ENCODE data around the gene RETREG2. TPM values are rescaled to one million over a fixed set of nuclear protein-coding genes. Genes with fewer than 3 reads are reported as not detected.
A peak's percentile ranks its signal among the peaks of the same experiment; 100 is the strongest.

The RETREG2 gene
- total and polyA plus RNA-seq, 4 donors: 21.7 to 42.8 (median 37.7) TPM

DNA sequence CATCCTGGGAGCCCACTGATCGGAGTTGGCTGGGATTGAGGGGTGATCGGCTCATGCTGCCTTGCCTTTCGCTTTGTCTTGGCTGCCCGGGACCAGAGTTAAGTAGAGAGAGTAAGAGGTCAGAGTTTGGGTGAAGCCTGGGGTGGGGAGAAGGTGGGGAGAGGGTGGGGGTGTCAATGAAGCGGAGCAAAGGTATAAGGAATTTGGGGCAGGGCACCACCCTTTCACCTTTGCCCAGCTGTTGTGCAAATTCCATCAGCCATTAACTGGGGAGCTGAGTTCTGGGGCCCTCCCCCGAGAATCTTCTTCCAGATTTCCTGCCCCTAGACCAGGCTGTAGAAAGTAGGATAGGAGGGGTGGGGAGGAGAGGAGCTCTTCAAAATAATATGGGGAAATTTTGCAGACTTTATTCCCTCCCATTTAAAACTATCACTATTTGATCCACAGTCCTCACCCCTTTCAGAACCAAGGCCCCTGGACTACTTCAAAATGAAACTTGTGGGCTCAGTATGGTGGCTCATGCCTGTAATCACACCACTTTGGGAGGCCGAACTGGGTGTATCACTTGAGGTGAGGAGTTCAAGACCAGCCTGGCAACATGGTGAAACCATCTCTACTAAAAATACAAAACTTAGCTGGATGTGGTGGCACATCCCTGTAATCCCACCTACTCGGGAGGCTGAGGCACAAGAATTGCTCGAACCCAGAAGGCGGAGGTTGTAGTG is 8.0 kb upstream of the RETREG2 start, which contains the start of gene SLC23A3:
TSS of gene SLC23A3 (minus strand) at position 100 of the 725 bp plus-strand sequence. CDS start at position 55, 45 bp downstream.
- Histone ChIP-seq H3K9ac (ENCODE audit: low read depth in 1 of 2, low read length in 2 of 2) (no peak within 1 kb of the TSS), H3K4me3 (ENCODE audit: low read depth in 1 of 3, low read length in 3 of 3) (no peak within 1 kb of the TSS), H3K4me1 (ENCODE audit: control insufficient read depth in 4 of 4, insufficient read depth in 4 of 4, low read length in 3 of 4) (peaks cover 4 to 21% (median 13%) of the 10 kb centered on the region in 4 donors), H3K27ac (ENCODE audit: low read depth in 1 of 2, low read length in 2 of 2) (no peak within 1 kb of the TSS), H3K9me3 (ENCODE audit: control insufficient read depth in 4 of 4, low read length in 3 of 4) (no peaks in the 10 kb centered on the region), H3K27me3 (ENCODE audit: control insufficient read depth in 4 of 4, insufficient read depth in 4 of 4, low read length in 3 of 4) (no peaks in the 10 kb centered on the region), H3K36me3 (ENCODE audit: control insufficient read depth in 4 of 4, insufficient read depth in 3 of 4, low read depth in 1 of 4, low read length in 3 of 4) (peaks cover 0 to 30% (median 24%) of the 10 kb centered on the region in 4 donors)
- WGBS: 67% methylated on average over 10 of the region's 10 CpGs
- DNase-seq (ENCODE audit: low spot score): no peak
- TF ChIP-seq FOXA2 (IDR thresholded peaks at IDR 0.05) (no peak), RAD21 (IDR thresholded peaks at IDR 0.05) (no peak), HNF4A (conservative IDR thresholded peaks at IDR 0.05) (peak; percentile 33 to 48), RXRA (IDR thresholded peaks at IDR 0.05) (peak; percentile 10 to 17), HNF4G (IDR thresholded peaks at IDR 0.05) (no peak), EGR1 (IDR thresholded peaks at IDR 0.05; ENCODE audit: low read depth in 2 of 2) (no peak)
- TF ChIP-seq, protein P1, sequence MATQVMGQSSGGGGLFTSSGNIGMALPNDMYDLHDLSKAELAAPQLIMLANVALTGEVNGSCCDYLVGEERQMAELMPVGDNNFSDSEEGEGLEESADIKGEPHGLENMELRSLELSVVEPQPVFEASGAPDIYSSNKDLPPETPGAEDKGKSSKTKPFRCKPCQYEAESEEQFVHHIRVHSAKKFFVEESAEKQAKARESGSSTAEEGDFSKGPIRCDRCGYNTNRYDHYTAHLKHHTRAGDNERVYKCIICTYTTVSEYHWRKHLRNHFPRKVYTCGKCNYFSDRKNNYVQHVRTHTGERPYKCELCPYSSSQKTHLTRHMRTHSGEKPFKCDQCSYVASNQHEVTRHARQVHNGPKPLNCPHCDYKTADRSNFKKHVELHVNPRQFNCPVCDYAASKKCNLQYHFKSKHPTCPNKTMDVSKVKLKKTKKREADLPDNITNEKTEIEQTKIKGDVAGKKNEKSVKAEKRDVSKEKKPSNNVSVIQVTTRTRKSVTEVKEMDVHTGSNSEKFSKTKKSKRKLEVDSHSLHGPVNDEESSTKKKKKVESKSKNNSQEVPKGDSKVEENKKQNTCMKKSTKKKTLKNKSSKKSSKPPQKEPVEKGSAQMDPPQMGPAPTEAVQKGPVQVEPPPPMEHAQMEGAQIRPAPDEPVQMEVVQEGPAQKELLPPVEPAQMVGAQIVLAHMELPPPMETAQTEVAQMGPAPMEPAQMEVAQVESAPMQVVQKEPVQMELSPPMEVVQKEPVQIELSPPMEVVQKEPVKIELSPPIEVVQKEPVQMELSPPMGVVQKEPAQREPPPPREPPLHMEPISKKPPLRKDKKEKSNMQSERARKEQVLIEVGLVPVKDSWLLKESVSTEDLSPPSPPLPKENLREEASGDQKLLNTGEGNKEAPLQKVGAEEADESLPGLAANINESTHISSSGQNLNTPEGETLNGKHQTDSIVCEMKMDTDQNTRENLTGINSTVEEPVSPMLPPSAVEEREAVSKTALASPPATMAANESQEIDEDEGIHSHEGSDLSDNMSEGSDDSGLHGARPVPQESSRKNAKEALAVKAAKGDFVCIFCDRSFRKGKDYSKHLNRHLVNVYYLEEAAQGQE (IDR thresholded peaks at IDR 0.05): no peak

DNA sequence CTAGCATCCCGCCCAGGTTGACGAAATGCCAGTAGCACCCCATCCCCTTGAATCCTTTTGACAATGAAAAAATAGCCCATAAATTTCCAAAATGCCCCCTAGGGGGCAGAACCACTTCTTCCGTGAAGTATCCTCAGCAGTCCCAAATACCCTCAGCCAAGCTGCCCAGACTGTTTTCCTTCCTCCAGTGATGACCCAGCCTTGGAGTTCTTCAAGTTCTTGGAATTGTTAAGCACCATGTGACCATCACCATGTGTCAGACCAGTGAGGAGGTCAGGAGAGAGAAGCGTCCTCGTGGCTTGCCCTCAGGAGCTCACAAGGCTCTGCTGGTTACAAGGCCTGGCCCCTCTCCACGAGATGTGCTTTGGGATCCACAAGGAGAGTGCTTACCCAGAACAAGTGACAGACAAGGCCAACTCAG is 6.8 kb upstream of the RETREG2 start:
- 54% methylated on average over 6 of the region's 6 CpGs for WGBS
- H3K27ac ChIP-seq (ENCODE audit: low read depth in 1 of 2, low read length in 2 of 2): peak overlapping the region in 1 of 2 donors; percentile 2
- DNase-seq (ENCODE audit: low spot score): no peak
- peaks cover 4 to 30% (median 21%) of the 10 kb centered on the region in 4 donors for H3K4me1 ChIP-seq (ENCODE audit: control insufficient read depth in 4 of 4, insufficient read depth in 4 of 4, low read length in 3 of 4)
- H3K27me3 ChIP-seq (ENCODE audit: control insufficient read depth in 4 of 4, insufficient read depth in 4 of 4, low read length in 3 of 4): no peaks in the 10 kb centered on the region
- H3K9ac ChIP-seq (ENCODE audit: low read depth in 1 of 2, low read length in 2 of 2): no peak overlapping the region
- H3K36me3 ChIP-seq (ENCODE audit: control insufficient read depth in 4 of 4, insufficient read depth in 3 of 4, low read depth in 1 of 4, low read length in 3 of 4): peaks cover 0 to 30% (median 24%) of the 10 kb centered on the region in 4 donors
- no peaks in the 10 kb centered on the region for H3K9me3 ChIP-seq (ENCODE audit: control insufficient read depth in 4 of 4, low read length in 3 of 4)
- peak; percentile 9 for TF ChIP-seq FOXA1 (IDR thresholded peaks at IDR 0.05)
- no peak for TF ChIP-seq HNF4G (IDR thresholded peaks at IDR 0.05)
- TF ChIP-seq TAF1 (conservative IDR thresholded peaks at IDR 0.05): no peak
- no peak for TF ChIP-seq JUND (IDR thresholded peaks at IDR 0.05)
- TF ChIP-seq, protein P1 (IDR thresholded peaks at IDR 0.05): no peak
- peak; percentile 69 to 76 for TF ChIP-seq RAD21 (IDR thresholded peaks at IDR 0.05)
- TF ChIP-seq RXRA (IDR thresholded peaks at IDR 0.05): no peak
- TF ChIP-seq SP1 (IDR thresholded peaks at IDR 0.05): no peak
- TF ChIP-seq, protein P2, sequence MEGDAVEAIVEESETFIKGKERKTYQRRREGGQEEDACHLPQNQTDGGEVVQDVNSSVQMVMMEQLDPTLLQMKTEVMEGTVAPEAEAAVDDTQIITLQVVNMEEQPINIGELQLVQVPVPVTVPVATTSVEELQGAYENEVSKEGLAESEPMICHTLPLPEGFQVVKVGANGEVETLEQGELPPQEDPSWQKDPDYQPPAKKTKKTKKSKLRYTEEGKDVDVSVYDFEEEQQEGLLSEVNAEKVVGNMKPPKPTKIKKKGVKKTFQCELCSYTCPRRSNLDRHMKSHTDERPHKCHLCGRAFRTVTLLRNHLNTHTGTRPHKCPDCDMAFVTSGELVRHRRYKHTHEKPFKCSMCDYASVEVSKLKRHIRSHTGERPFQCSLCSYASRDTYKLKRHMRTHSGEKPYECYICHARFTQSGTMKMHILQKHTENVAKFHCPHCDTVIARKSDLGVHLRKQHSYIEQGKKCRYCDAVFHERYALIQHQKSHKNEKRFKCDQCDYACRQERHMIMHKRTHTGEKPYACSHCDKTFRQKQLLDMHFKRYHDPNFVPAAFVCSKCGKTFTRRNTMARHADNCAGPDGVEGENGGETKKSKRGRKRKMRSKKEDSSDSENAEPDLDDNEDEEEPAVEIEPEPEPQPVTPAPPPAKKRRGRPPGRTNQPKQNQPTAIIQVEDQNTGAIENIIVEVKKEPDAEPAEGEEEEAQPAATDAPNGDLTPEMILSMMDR (IDR thresholded peaks at IDR 0.05; ENCODE audit: low read depth, low read length, missing input control): peak; percentile 63
- no peak for TF ChIP-seq YY1 (IDR thresholded peaks at IDR 0.05)
- H3K4me3 ChIP-seq (ENCODE audit: low read depth in 1 of 3, low read length in 3 of 3): no peak overlapping the region
